T-helper 1 cell treated with Interleukin-12 subunit alpha and Interleukin-12 subunit beta and Interleukin-4 antibody, amounts not matched to agents 30 μg/mL and 1 μg/mL, for 36 hours (primary cell): Measurements from ENCODE around the gene HECW1.

Source experiments
- H3K27ac Mint-ChIP-seq: one replicate; pipeline ENCODE4 v1.8.0; 2021; ENCODE audit warnings: mild to moderate bottlenecking, mixed read lengths
- H3K27me3 Mint-ChIP-seq: one replicate; pipeline ENCODE4 v1.8.0; 2021; ENCODE audit warnings: low read depth, mixed read lengths
- H3K36me3 Mint-ChIP-seq: one replicate; pipeline ENCODE4 v1.8.0; 2021; ENCODE audit warnings: low read depth, mixed read lengths
- H3K4me1 Mint-ChIP-seq: one replicate; pipeline ENCODE4 v1.8.0; 2021; ENCODE audit warnings: low read depth, mixed read lengths
- H3K4me3 Mint-ChIP-seq: one replicate; pipeline ENCODE4 v1.8.0; 2021; ENCODE audit warnings: mild to moderate bottlenecking, moderate library complexity, mixed read lengths
- H3K9me3 Mint-ChIP-seq: one replicate; pipeline ENCODE4 v1.8.0; 2021; ENCODE audit warnings: mixed read lengths

HECW1 gene

GRCh38 chr7:43542716-43543115 lies 430.3 kb downstream of the HECW1 start:
- H3K36me3 Mint-ChIP-seq: no peaks in the 10 kb centered on the region
- no peaks in the 10 kb centered on the region for H3K4me1 Mint-ChIP-seq
- no peaks in the 10 kb centered on the region for H3K9me3 Mint-ChIP-seq
- peaks cover 35% of the 10 kb centered on the region for H3K27me3 Mint-ChIP-seq
- no peak overlapping the region for H3K27ac Mint-ChIP-seq
- H3K4me3 Mint-ChIP-seq: no peak overlapping the region

GRCh38 chr7:43546231-43546630 lies 433.8 kb downstream of the HECW1 start:
- no peaks in the 10 kb centered on the region for H3K4me1 Mint-ChIP-seq
- H3K4me3 Mint-ChIP-seq: no peak overlapping the region
- H3K36me3 Mint-ChIP-seq: no peaks in the 10 kb centered on the region
- H3K27me3 Mint-ChIP-seq: peaks cover 38% of the 10 kb centered on the region
- no peak overlapping the region for H3K27ac Mint-ChIP-seq
- no peaks in the 10 kb centered on the region for H3K9me3 Mint-ChIP-seq

GRCh38 chr7:43550427-43550826 lies 438.0 kb downstream of the HECW1 start:
- H3K36me3 Mint-ChIP-seq: no peaks in the 10 kb centered on the region
- peaks cover 15% of the 10 kb centered on the region for H3K4me1 Mint-ChIP-seq
- no peak overlapping the region for H3K4me3 Mint-ChIP-seq
- H3K27me3 Mint-ChIP-seq: peaks cover 23% of the 10 kb centered on the region
- no peak overlapping the region for H3K27ac Mint-ChIP-seq
- H3K9me3 Mint-ChIP-seq: no peaks in the 10 kb centered on the region

GRCh38 chr7:43552122-43552521 lies 439.7 kb downstream of the HECW1 start:
- peaks cover 16% of the 10 kb centered on the region for H3K4me1 Mint-ChIP-seq
- no peaks in the 10 kb centered on the region for H3K36me3 Mint-ChIP-seq
- H3K27me3 Mint-ChIP-seq: peaks cover 16% of the 10 kb centered on the region
- H3K27ac Mint-ChIP-seq: no peak overlapping the region
- no peaks in the 10 kb centered on the region for H3K9me3 Mint-ChIP-seq
- no peak overlapping the region for H3K4me3 Mint-ChIP-seq

GRCh38 chr7:43553999-43554398 lies 441.6 kb downstream of the HECW1 start:
- H3K4me1 Mint-ChIP-seq: peaks cover 16% of the 10 kb centered on the region
- H3K27ac Mint-ChIP-seq: no peak overlapping the region
- H3K36me3 Mint-ChIP-seq: no peaks in the 10 kb centered on the region
- H3K4me3 Mint-ChIP-seq: no peak overlapping the region
- no peaks in the 10 kb centered on the region for H3K9me3 Mint-ChIP-seq
- H3K27me3 Mint-ChIP-seq: peaks cover 15% of the 10 kb centered on the region

GRCh38 chr7:43554423-43554822 lies 442.0 kb downstream of the HECW1 start:
- H3K27ac Mint-ChIP-seq: peak overlapping the region; percentile 3
- no peaks in the 10 kb centered on the region for H3K9me3 Mint-ChIP-seq
- H3K27me3 Mint-ChIP-seq: peaks cover 14% of the 10 kb centered on the region
- no peaks in the 10 kb centered on the region for H3K36me3 Mint-ChIP-seq
- no peak overlapping the region for H3K4me3 Mint-ChIP-seq
- H3K4me1 Mint-ChIP-seq: peaks cover 16% of the 10 kb centered on the region

- no peaks in the 10 kb centered on the region for H3K36me3 Mint-ChIP-seq
- no peak overlapping the region for H3K27ac Mint-ChIP-seq
- H3K9me3 Mint-ChIP-seq: no peaks in the 10 kb centered on the region
- peaks cover 25% of the 10 kb centered on the region for H3K27me3 Mint-ChIP-seq
- H3K4me1 Mint-ChIP-seq: peaks cover 16% of the 10 kb centered on the region
- H3K4me3 Mint-ChIP-seq: no peak overlapping the region
These were observed 445.5 kb downstream of the HECW1 start for GRCh38 chr7:43557831-43558495.

GRCh38 chr7:43559171-43559945 lies 446.9 kb downstream of the HECW1 start:
- H3K4me3 Mint-ChIP-seq: no peak overlapping the region
- H3K27ac Mint-ChIP-seq: no peak overlapping the region
- H3K27me3 Mint-ChIP-seq: peaks cover 32% of the 10 kb centered on the region
- no peaks in the 10 kb centered on the region for H3K9me3 Mint-ChIP-seq
- peaks cover 9% of the 10 kb centered on the region for H3K4me1 Mint-ChIP-seq
- no peaks in the 10 kb centered on the region for H3K36me3 Mint-ChIP-seq

- Mint-ChIP-seq H3K27me3 (peaks cover 35% of the 10 kb centered on the region), H3K4me1 (peaks cover 3% of the 10 kb centered on the region)
These were observed 447.5 kb downstream of the HECW1 start for GRCh38 chr7:43559946-43560335.

GRCh38 chr7:43560742-43561330 lies 448.4 kb downstream of the HECW1 start:
- Mint-ChIP-seq H3K9me3 (no peaks in the 10 kb centered on the region), H3K4me3 (no peak overlapping the region), H3K27ac (no peak overlapping the region), H3K36me3 (no peaks in the 10 kb centered on the region), H3K27me3 (peaks cover 39% of the 10 kb centered on the region), H3K4me1 (peaks cover 2% of the 10 kb centered on the region)

More at GRCh38 chr7:43559946-43560335, 447.5 kb downstream of the HECW1 start:
- Mint-ChIP-seq H3K36me3 (no peaks in the 10 kb centered on the region), H3K4me3 (no peak overlapping the region), H3K27ac (no peak overlapping the region), H3K9me3 (no peaks in the 10 kb centered on the region)

- no peaks in the 10 kb centered on the region for H3K9me3 Mint-ChIP-seq
- H3K27ac Mint-ChIP-seq: no peak overlapping the region
- H3K4me3 Mint-ChIP-seq: no peak overlapping the region
- H3K36me3 Mint-ChIP-seq: no peaks in the 10 kb centered on the region
- H3K4me1 Mint-ChIP-seq: no peaks in the 10 kb centered on the region
- H3K27me3 Mint-ChIP-seq: peaks cover 38% of the 10 kb centered on the region
These were observed 449.9 kb downstream of the HECW1 start for GRCh38 chr7:43562383-43562782.

GRCh38 chr7:43565786-43566185 lies 453.3 kb downstream of the HECW1 start:
- no peaks in the 10 kb centered on the region for H3K36me3 Mint-ChIP-seq
- H3K4me1 Mint-ChIP-seq: peaks cover 7% of the 10 kb centered on the region
- H3K27ac Mint-ChIP-seq: no peak overlapping the region
- H3K4me3 Mint-ChIP-seq: no peak overlapping the region
- H3K27me3 Mint-ChIP-seq: peaks cover 34% of the 10 kb centered on the region
- no peaks in the 10 kb centered on the region for H3K9me3 Mint-ChIP-seq

- Mint-ChIP-seq H3K4me1 (peaks cover 18% of the 10 kb centered on the region), H3K27ac (no peak overlapping the region), H3K27me3 (peaks cover 12% of the 10 kb centered on the region), H3K4me3 (no peak overlapping the region), H3K36me3 (no peaks in the 10 kb centered on the region), H3K9me3 (no peaks in the 10 kb centered on the region)
These were observed 456.1 kb downstream of the HECW1 start for GRCh38 chr7:43568529-43568928.

- Mint-ChIP-seq H3K27ac (peak overlapping the region; percentile 24), H3K27me3 (peaks cover 10% of the 10 kb centered on the region), H3K4me1 (peaks cover 18% of the 10 kb centered on the region), H3K4me3 (no peak overlapping the region), H3K9me3 (no peaks in the 10 kb centered on the region), H3K36me3 (no peaks in the 10 kb centered on the region)
These were observed 457.0 kb downstream of the HECW1 start for GRCh38 chr7:43569424-43569823.
